T-helper 2 cell treated with Interferon-gamma antibody and Interleukin-4, amounts not matched to agents 5 μg/mL and 100 μg/mL, for 36 hours (primary cell): ENCODE results near the gene RNF207.

Source experiments
- DNase-seq: peaks from one replicate; pipeline ENCODE4 v3.0.0; 2021; ENCODE audit warnings: low spot score
- H3K27ac Mint-ChIP-seq: one replicate; pipeline ENCODE4 v1.8.0; 2021; ENCODE audit warnings: mild to moderate bottlenecking, mixed read lengths
- H3K27me3 Mint-ChIP-seq: one replicate; pipeline ENCODE4 v1.8.0; 2021; ENCODE audit warnings: low read depth, mixed read lengths
- H3K36me3 Mint-ChIP-seq: one replicate; pipeline ENCODE4 v1.8.0; 2021; ENCODE audit warnings: low read depth, mixed read lengths
- H3K4me1 Mint-ChIP-seq: one replicate; pipeline ENCODE4 v1.8.0; 2021; ENCODE audit warnings: low read depth, mixed read lengths
- H3K4me3 Mint-ChIP-seq: one replicate; pipeline ENCODE4 v1.8.0; 2022; ENCODE audit warnings: mild to moderate bottlenecking, moderate library complexity, mixed read lengths
- H3K9me3 Mint-ChIP-seq: one replicate; pipeline ENCODE4 v1.8.0; 2021; ENCODE audit warnings: mixed read lengths

The RNF207 gene

DNA sequence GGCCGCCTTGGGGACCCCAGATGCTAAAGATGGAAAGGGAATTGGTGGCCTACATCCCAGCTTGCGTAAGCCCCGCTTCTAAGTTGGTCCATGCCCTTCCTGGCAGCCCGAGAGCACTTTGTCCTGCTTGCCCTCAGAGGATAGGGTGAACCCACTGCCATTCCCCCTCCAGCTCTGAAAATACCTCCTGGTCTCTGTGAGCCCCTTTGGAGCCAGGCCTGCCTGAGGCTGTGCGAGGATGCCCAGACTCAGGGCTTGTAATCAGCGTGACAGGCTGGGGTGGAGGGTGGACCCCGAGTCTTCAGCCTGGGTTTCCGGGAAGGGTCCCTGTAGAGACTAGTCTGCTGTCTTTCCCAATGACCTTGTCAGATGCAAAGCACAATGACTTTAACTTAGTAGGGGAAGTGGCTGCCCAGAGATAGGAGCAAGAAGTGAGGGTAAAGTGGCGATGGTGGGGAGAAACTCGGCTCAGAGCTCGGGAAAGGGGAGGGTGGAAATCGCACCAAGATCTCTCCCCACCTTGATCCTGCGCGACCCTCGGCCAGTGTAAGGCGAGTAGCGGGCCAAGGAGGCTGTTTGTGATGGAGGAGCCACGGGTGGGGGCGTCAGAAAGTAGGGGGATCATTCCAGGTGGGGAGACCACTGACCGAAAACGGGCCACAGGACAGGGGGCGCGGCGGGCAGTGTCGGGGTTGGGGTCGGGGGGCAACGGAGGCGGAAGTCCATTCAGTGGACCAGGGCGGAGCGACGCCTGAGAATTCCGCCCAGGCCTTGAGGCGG, 35.4 kb downstream of the RNF207 start:
- Mint-ChIP-seq H3K27ac (peak overlapping the region; percentile 57), H3K36me3 (no peaks in the 10 kb centered on the region), H3K4me3 (peak overlapping the region; percentile 19), H3K9me3 (no peaks in the 10 kb centered on the region), H3K27me3 (peaks cover 55% of the 10 kb centered on the region), H3K4me1 (peaks cover 11% of the 10 kb centered on the region)
- no peak for DNase-seq

DNA sequence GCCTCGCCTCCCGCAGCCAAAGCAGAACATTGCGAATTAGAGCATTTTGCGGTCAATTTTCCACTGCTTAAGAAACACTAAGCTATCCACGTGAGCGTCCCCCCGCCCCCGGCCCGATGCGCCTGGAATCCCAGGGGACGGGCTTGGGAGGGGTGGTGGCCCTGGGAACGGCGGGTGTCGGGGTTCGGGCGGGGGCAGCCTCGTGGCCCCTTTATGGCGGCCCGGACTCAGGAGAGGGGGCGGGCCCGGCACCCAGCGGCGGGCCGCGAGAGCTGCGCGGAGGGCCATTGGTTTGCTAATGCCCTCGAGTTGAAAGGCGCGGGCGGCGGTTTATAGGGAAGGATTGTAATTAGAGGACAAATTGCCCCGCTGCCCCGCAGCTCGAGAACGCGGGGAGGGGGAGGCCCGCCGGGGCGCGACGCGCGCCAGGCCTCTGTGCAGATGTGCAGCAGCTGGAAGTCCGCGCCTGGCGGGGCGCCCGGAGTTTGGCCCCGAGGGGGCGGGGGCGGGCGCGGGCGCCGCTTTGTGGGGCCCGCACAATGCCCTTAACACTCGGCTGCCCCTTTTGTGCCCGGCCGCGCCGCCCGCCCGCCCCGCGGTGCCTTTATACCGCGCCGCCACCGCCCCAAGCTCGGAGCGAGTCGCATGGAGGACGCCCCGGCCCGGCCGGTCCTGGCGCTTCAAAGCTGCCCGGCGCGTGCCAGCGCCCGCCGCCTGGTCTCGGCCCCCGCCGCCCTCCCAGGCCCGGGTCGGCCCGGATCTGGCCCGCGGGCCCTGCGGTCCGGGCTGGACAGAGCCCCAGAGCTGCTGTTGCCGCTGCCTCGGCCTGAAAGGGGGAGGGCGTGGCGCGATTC, 36.2 kb downstream of the RNF207 start:
- Mint-ChIP-seq H3K27me3 (peaks cover 63% of the 10 kb centered on the region), H3K36me3 (no peaks in the 10 kb centered on the region), H3K27ac (no peak overlapping the region), H3K9me3 (no peaks in the 10 kb centered on the region), H3K4me3 (no peak overlapping the region), H3K4me1 (peaks cover 13% of the 10 kb centered on the region)
- DNase-seq, result no peak

DNA sequence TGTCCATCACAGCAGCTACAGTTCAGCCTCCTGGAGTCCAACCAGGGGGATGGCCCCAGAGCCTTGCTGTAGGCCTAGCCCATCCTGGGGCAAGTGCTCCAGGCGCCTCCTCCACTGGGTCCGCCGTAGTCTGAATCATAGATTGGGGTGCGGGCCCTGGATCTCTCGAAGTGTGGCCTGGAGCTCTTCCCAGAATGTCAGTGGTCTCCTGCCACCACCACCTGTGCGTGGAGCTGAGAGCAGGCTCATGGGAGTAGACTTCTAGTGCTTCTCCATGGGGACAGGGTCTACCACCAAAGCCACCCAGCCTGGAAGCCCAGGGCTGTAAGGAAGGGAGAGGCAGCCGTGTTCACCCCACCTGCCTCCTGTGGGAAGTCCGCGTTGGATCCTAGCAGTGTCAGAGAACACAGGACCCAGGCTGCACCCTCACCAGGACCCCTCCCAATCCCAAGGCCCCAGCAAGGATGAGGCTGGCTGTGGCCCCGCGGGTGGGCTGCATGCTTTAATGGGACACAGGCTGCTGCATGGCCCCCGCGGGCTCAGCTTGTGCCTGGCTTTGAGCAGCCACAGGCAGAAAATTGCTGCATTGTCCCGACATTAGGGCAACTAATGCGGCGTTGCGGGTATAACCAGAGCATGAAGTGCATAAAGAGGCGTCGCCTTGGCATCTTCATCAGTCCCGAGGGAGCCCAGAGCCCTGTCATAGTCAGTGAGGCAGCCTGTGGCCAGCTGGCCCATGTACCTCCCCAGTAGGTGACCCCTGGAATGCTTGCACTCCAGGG, 37.3 kb downstream of the RNF207 start:
- no peaks in the 10 kb centered on the region for H3K36me3 Mint-ChIP-seq
- H3K9me3 Mint-ChIP-seq, result no peaks in the 10 kb centered on the region
- H3K4me3 Mint-ChIP-seq, result no peak overlapping the region
- no peak overlapping the region for H3K27ac Mint-ChIP-seq
- peaks cover 74% of the 10 kb centered on the region for H3K27me3 Mint-ChIP-seq
- peaks cover 13% of the 10 kb centered on the region for H3K4me1 Mint-ChIP-seq
- DNase-seq, result no peak

DNA sequence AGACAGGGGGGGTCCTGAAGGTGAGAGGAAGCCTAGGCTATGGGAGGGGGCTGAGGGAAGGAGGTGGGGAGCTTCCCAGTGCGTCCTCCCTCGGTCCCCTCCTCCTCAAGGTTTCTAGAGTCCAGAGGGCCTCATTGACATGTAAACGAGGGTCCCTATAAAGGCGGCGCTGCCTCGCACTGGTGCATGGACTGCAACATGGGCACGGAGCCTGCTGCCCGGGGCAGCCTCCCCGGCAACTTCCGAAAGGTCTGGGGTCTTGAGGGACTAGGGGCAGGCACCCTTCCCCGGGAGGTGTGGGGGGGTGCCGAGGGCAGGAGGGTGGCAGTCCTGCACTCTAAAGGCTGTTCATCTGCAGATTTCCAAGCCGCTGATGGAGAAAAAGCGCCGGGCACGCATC, 38.1 kb downstream of the RNF207 start, which contains the start of gene HES3:
TSS of gene HES3 (plus strand) at position 187 of the 400 bp plus-strand sequence. CDS start at position 374, 187 bp downstream.
- peaks cover 10% of the 10 kb centered on the region for H3K4me1 Mint-ChIP-seq
- no peak within 1 kb of the TSS for H3K4me3 Mint-ChIP-seq
- peaks cover 77% of the 10 kb centered on the region for H3K27me3 Mint-ChIP-seq
- no peaks in the 10 kb centered on the region for H3K36me3 Mint-ChIP-seq
- H3K27ac Mint-ChIP-seq, result no peak within 1 kb of the TSS
- H3K9me3 Mint-ChIP-seq, result no peaks in the 10 kb centered on the region
- no peak for DNase-seq

DNA sequence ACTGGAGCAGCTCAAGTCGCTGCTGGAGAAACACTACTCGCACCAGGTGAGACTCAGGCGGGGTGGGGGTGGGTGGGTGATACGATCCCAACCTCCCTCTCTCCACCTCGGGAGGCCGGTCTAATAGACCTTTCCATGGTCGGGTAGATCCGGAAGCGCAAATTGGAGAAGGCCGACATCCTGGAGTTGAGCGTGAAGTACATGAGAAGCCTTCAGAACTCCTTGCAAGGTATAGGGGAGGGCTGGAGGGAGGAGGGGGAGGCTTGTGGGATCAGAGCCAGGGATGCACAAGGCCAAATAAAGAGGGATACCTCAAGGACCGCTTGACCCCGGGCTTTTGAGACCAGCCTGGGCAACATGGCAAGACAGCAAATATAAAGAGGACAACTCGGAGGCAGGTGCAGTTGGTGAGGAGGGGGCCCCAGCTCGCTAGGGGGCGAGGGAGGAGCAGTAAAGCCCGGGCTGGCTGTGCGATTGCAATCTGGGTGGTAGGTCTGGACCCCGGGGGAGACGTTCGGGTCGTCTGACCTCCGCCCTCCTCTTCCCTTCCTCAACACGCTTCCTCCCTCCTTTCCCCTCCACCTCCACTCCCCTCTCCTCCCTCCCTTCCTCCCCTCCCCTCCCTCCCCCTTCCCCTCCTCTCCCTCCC, 38.6 kb downstream of the RNF207 start:
- peaks cover 9% of the 10 kb centered on the region for H3K4me1 Mint-ChIP-seq
- no peak overlapping the region for H3K27ac Mint-ChIP-seq
- no peaks in the 10 kb centered on the region for H3K9me3 Mint-ChIP-seq
- H3K4me3 Mint-ChIP-seq, result no peak overlapping the region
- H3K27me3 Mint-ChIP-seq, result peaks cover 72% of the 10 kb centered on the region
- no peaks in the 10 kb centered on the region for H3K36me3 Mint-ChIP-seq
- no peak for DNase-seq

DNA sequence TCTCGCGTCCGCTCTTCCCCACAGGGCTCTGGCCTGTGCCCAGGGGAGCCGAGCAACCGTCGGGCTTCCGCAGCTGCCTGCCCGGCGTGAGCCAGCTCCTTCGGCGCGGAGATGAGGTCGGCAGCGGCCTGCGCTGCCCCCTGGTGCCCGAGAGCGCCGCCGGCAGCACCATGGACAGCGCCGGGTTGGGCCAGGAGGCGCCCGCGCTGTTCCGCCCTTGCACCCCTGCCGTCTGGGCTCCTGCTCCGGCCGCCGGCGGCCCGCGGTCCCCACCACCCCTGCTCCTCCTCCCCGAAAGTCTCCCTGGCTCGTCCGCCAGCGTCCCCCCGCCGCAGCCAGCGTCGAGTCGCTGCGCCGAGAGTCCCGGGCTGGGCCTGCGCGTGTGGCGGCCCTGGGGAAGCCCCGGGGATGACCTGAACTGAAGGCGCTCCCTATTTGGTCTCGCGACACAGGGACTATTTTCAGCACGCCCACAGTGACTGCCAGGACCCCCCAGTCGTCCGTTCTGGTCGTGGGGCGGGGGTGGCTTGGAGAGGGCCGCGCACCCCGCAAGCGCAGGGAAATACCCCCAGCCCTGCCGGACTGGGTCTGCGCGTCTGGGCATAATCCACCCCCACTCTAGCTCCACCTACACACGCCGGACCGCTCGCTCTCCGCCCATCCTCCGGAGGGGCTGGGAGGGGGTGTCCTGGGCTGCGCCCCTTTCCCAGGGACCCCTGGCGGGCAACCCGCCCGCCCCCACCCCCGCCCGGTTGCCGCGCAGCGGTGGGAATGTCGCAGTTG, 39.4 kb downstream of the RNF207 start:
- H3K36me3 Mint-ChIP-seq, result no peaks in the 10 kb centered on the region
- H3K27ac Mint-ChIP-seq, result no peak overlapping the region
- H3K9me3 Mint-ChIP-seq, result no peaks in the 10 kb centered on the region
- DNase-seq, result peak; percentile 81
- peaks cover 9% of the 10 kb centered on the region for H3K4me1 Mint-ChIP-seq
- H3K4me3 Mint-ChIP-seq, result no peak overlapping the region
- peaks cover 69% of the 10 kb centered on the region for H3K27me3 Mint-ChIP-seq

DNA sequence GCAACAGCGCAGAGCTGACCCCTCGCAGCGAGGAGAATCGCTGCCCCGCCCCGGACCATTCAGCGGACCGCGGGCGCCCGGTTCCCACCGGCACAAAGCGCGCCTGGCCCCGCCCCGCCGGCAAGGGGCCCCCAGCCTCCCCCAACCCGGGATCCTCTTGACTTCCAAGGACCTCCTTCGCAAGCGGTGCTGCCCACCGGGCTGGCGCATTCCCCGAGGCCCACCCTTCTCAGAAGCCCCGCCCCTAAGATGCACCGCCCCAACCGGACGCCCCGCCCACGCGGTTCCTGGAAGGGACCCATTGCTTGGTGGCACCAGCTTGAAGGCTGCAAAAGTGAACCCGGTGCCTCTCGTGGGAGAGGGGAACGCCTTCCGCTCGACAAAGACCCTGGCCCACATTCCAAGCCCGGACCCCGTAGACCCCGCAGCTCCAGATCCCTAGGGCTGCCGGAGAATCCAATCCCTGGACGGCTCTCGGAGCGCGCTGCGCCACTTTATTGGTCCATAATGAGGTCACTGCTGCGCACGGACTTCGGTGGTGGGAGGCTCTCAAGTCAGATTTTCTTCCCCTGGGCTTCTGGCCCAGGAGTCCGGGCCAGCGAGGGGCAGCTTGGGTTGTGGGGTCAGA, 40.1 kb downstream of the RNF207 start:
- Mint-ChIP-seq H3K4me1 (peaks cover 9% of the 10 kb centered on the region), H3K9me3 (no peaks in the 10 kb centered on the region), H3K27ac (no peak overlapping the region), H3K4me3 (peak overlapping the region; percentile 75), H3K36me3 (no peaks in the 10 kb centered on the region), H3K27me3 (peaks cover 70% of the 10 kb centered on the region)
- DNase-seq, result peak; percentile 26

DNA sequence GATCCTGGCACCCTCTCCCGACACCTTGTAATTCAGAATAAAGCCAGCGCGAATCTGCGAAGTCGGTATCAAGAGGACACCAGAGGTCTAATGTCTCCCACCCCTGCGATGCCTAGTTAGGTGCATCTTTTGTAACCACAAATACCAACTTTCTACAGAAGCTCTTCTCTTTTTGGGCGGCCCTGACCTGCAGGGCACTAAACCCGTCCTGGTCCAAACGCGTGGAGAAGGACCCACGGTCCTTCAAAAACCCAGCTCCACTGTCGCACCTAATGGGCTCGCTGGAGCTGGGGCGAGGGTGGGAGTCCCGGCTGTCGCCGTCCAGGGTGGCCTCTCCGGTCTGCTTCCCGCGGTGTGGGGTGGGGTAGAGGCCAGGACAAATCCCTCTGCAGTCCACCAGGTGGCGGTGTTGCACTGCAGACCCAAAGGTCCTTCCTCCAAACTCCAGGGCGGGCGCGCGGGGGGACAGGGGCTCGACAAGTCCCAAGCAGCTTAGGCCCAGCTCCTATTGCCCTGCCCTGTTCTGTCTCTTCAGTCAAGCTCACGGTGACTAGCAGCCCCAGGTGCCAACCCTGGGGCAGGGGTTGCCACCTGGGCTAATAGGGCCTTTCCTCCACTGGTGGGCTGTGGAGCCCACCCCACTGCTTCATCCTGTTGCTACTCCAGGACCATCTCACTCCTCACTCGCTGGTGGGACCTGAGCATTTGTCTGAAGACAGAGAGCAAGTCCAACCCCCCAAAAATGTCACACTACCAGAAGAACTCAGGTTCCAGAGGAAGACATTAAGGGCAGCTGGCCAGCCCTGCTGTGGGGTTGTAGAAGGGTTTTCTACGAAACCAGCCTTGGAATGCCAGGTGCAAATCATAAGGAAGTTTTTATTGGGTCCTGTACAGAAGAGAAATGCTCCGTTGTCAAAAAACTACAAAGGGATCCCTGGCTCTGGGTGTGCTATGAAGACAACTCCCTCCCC, 40.9 kb downstream of the RNF207 start:
- DNase-seq, result peak; percentile 68
- H3K27ac Mint-ChIP-seq, result no peak overlapping the region
- H3K9me3 Mint-ChIP-seq, result no peaks in the 10 kb centered on the region
- peaks cover 65% of the 10 kb centered on the region for H3K27me3 Mint-ChIP-seq
- peaks cover 2% of the 10 kb centered on the region for H3K4me1 Mint-ChIP-seq
- peak overlapping the region; percentile 75 for H3K4me3 Mint-ChIP-seq
- no peaks in the 10 kb centered on the region for H3K36me3 Mint-ChIP-seq

DNA sequence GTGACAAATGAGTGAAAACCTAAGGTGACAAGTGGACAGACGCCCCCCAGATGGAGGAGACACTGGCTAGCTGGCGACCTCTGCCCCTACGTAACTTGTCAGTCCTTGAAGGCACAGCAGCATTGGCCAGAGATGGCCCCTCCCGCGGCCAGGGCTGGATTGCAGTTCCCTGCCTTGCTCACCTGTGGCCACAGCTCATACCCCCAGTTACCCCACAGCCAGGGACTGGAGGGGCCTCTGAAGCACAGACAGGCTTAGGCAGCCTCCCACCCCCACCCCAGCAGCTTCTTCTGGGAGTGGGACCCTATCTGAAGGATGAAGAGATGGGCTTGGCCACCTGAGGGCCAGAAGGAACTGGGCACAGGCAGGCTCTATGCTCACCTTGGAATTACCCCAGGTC, 41.7 kb downstream of the RNF207 start:
- no peak overlapping the region for H3K27ac Mint-ChIP-seq
- no peaks in the 10 kb centered on the region for H3K36me3 Mint-ChIP-seq
- H3K4me3 Mint-ChIP-seq, result no peak overlapping the region
- H3K4me1 Mint-ChIP-seq, result peaks cover 2% of the 10 kb centered on the region
- no peaks in the 10 kb centered on the region for H3K9me3 Mint-ChIP-seq
- no peak for DNase-seq
- peaks cover 68% of the 10 kb centered on the region for H3K27me3 Mint-ChIP-seq

DNA sequence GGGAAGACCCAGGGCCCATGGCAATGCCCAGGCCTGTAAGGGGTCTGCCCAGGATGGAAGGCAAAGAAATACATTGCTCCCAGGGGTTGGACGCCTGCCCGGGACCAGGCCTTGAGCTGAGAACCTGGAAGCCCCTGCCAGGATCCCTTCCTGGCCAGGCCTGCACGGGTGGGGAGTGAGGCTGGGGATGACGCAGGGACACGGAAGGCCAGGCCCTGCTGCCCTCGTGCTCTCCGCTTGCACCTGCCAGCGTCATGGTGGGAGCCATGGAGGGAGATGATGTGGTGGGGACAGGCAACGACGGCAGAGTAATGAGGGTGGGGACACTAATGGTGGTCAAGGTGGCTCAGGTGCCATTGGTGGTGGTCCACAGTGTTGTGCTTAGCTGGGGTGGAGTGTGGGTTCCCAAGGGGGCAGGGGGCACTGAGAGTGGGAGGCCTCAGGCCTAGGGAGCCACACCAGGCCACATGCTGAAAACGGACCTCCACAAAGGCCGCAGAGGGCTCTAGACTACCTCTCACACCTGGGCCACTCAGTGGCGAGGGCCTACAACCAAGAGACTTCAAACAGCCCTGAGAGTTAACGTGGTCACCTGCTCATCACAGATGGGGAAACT, 42.4 kb downstream of the RNF207 start:
- Mint-ChIP-seq H3K27ac (no peak overlapping the region), H3K9me3 (no peaks in the 10 kb centered on the region), H3K4me3 (no peak overlapping the region), H3K4me1 (peaks cover 2% of the 10 kb centered on the region), H3K27me3 (peaks cover 63% of the 10 kb centered on the region), H3K36me3 (no peaks in the 10 kb centered on the region)
- DNase-seq, result no peak

DNA sequence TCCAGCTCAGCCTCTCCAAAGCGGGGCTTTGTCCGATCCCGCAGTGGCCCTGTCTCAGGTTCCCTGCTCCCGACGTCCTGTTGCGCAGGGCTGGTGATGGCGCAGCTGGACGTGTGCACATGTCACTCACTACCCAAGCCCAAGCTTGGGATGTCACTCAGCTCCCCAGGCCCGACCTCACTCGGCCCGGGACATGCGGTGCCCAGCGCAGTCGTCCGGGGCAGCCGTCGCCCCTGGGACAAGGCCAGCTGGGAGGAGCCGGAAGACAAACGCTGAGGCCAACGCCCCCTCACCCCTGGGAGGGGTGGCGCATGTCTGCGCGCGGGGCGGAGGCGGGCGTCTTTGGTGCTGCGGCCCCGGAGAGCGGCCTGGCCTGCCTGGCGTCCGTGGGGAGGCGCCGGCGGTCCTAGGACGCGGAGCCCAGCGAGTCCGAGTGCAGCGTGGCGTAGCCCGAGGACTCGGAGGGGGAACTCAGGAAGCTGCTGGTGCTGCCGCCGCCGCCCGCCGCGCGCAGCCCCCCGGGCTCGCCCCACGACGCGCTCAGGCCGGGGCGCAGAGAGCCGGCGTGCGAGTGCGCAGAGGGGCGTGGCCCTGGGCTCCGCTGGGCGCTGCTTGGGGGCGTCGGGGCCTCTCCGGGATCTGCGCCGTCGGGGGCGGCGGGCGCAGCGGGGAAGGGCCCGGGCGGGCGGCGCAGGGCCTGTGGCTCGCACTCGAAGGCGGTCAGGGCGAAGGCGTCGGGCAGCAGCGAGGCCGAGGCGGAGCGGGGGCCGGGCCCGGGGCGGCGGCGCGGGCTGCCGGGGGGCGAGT, 43.2 kb downstream of the RNF207 start:
- H3K4me1 Mint-ChIP-seq, result peaks cover 2% of the 10 kb centered on the region
- DNase-seq, result no peak
- peaks cover 54% of the 10 kb centered on the region for H3K27me3 Mint-ChIP-seq
- H3K36me3 Mint-ChIP-seq, result no peaks in the 10 kb centered on the region
- no peaks in the 10 kb centered on the region for H3K9me3 Mint-ChIP-seq
- H3K4me3 Mint-ChIP-seq, result no peak overlapping the region
- no peak overlapping the region for H3K27ac Mint-ChIP-seq
